DMS 273 (cell line): ENCODE data around the gene ZNF844.
"Not testable (repeated sequence)": the region's sequence is repeated elsewhere in the genome, so short reads cannot be mapped to it uniquely, and the experiment has no call there.

Experiments
- DNase-seq: peaks from one replicate; lab custom pipeline; 2025; ENCODE audit not compliant: unreplicated experiment; lab: John Stamatoyannopoulos, UW

ZNF844 gene

DNA sequence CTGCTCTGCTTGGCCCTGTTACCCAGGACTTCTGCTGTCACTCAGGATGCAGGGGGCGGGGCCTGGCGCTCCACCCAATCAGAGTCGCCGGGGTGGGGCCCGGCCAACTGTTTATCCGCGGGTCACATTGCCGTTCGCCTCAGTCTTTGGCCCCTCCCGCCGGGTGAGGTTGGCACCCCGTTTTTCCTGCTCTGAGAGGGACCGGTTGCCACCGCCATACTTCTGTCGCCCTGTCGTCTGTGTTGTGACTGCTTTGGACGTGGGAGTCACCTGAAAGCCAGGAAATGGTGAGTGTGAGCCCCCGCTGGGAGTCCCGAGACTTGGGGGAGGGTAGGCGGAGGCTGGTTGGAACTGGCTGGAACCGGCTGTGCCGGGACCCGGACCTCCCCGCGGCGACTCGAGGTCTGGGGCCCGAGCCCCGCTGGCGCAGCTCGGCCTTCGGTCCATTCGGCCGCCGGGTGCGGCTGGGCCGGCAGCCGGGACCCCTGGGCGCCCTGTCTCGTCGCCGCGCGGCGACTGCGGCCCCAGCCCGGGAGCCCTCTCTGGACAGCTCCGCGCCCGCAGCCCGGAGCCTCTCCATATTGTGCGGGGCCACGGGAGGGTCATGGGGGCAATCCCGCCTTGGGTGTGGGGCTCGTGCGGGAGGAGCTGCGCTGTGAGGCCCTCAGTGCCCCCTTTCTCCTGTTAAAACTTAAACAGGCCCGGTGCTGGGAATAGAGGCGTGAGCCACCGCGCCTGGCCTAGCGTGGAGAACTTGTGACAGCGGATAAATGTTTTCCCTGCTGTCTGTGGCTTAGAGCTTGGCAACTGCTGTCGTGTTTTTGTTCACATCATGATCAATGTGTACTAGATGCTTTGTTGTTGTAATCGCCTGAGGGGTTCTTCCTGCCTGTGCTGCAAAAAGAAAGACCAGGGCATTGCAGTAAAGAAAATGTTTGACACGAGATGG is at the start of gene ZNF844:
ZNF844 (plus strand) TSS at position 142 of the 949 bp plus-strand sequence; CDS start at position 285, 143 bp downstream.
- peak; percentile 93 for DNase-seq

- no peak for DNase-seq
Observed at GRCh38 chr19:12015015-12015752, 49.3 kb upstream of the ZNF844 start.

DNA sequence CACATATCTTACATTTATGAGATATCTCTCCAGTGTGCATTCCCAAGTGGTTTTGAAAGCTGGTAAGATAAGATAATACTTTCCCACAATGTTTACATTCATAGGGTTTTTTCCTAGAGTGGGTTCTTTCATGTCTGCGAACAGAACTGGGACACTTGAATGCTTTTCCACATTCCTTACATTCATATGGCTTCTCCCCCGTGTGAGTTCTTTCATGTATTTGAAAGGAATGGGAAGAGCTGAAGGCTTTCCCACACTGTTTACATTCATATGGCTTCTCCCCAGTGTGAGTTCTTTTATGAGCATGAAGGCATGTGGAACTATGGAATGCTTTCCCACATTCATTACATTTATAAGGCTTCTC is 48.8 kb upstream of the ZNF844 start:
- DNase-seq: no peak

DNA sequence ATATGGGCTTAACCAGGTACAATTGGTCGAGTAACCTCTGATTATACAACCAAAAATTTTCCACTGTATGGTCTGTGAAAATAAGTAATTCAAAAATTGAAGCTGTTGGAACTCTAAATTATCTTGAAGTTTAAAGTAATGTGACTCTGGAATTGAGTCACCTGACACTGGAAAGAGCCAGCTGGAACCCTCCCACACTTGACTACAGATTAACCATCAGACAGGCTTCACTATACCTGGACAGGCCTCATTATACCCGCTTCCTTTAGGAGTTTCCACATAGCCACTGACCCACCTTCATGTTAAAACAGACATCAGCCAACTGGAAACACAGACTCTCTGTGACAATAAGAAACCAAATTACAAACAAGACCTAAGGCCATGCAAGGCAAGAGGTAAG is 30.3 kb upstream of the ZNF844 start:
- no peak for DNase-seq

GRCh38 chr19:12034620-12035019 is 29.9 kb upstream of the ZNF844 start:
- DNase-seq: no peak

DNA sequence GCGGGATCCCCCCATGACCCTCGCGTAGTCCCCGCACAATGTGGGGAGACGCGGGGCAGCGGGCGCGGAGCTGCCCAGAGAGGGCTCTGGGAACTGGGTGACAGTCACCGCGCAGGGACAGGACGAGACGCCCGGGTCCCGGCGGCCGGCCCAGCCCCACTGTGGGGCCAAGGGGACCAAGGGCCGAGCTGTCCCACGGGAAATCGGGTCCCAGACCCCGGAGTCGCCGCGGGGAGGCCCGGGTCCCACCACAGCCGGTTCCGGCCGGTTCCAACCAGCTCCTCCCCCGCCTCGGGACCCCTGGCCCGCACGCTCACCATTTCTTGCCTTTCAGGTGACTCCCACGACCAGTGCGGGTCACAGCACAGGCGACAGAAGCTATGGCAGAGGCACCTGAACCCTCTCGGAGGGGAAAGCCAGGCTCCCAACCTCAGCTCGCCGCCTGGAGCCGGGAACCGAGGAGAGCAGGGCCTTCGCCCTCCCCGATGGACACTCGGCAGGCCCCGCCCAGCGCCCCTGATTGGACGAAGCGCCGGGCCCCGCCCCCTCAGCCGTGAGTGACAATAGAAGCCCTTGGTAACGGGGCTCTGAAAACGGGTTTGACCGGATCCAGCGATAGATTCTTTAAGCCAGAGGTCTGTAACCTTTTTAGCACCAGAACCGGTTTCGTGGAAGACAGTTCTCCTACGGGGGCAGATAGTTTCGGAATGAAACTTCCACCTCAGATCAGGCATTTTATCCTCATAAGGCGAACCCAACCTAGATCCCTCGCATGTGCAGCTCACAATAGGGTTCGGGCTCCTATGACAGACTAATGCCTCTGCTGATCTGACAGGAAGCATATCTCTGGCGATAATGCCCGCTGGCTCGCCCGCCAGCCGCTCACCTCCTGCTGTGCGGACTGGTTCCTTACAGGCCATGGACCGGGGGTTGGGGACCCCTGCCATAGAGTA is 29.0 kb upstream of the ZNF844 start, which contains the start of gene ZNF433:
ZNF433 (minus strand) TSS at position 460 of the 953 bp plus-strand sequence; CDS start at position 320, 140 bp downstream.
- peak; percentile 97 for DNase-seq

DNA sequence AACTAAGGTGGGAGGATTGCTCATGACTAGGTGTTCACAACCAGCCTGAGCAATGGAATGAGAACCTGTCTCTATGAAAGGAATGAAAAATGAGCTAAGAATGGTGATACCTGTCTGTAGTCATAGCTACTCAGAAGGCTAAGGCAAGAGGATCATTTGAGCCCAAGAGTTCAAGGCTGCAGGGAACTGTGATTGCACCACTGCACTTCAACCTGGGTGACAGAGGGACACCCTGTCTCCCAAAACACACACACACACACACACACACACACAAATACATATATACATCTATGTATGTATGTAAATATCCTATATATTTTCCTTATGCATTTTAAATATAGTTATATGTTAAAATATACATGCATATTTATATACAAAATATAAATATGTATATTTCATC is 21.6 kb upstream of the ZNF844 start:
- DNase-seq: no peak

DNA sequence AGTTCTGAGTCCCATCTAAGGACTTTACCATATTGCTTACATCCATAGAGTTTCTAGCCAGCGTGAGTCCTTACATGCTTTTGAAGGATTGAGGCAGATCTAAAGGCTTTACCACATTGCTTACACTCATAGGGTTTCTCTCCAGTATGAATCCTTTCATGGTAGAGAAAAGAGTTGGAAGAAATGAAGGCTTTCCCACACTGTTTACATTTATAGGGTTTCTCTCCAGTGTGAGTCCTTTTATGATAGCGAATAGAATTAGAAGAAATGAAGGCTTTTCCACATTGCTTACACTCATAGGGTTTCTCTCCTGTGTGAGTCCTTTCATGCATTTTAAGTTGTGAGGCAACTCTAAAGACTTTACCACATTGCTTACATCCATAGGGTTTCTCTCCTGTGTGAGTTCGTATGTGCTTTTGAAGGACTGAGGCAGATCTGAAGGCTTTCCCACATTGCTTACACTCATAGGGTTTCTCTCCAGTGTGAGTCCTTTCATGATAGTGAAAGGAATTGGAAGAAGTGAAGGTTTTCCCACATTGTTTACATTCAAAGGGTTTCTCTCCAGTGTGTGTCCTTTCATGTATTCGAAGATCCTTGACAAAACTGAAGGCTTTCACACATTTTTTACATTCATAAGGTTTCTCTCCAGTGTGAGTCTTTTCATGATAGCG is 20.6 kb upstream of the ZNF844 start:
- DNase-seq: peak; percentile 12

DNA sequence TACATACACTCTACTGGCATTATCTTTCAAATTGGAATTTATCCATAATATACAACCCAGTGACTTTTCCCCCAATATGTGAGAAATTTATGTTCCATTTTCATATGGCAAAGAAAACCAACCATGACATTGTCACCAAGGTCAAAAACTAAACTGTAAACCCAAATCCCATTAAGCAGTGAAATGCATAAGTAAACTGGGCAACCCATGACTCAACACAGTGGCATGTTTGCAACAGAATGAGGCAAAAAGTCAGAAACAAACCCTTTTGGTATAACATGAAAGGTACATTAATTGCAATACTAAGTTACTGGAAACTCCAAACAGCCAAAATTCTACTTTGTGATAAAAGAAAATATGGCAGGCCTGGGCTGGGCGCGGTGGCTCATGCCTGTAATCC is 16.7 kb upstream of the ZNF844 start:
- DNase-seq: no peak

DNA sequence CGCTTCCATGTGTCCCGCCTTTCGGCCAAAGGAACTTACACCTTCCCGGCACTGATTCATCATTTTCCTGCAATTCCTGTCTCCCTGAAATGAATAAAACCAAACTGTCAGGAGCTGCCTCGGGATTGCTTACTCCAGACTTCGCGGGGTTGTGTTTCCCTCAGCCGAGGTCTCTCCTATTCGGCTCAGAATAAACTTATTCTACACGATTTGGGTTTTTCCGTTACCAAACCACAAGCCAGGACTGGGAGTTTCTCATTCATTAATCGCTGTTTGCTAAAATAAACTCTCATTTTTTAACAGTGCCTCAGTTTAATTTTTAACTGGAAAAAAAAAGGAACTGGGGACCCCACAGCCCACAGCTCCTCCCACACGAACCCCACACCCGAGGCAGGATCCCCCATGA is 12.4 kb upstream of the ZNF844 start:
- DNase-seq: peak; percentile 55

GRCh38 chr19:12052497-12053169 is 11.9 kb upstream of the ZNF844 start, which contains the start of gene ZNF878:
ZNF878 (minus strand) TSS chr19:12052961; CDS start chr19:12052801, 160 bp downstream.
- DNase-seq: peak; percentile 96

DNA sequence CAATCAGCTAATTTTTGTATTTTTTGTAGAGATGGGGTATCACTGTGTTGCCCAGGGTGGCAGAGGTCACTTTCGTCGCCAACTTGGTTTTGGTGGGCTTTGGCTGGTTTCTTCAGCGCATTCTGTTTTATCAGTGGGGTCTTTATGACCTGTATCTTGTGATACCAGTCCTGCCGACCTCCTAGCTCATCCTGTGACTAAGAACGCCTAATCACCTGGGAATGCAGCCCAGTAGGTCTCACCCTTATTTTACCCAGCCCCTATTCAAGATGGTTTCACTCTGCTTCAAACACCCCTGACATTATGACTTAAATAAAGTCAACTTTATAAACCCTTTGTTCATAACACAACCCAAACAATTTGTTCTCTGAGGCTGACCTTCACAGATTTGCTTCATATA is 8.7 kb upstream of the ZNF844 start:
- DNase-seq: no peak

DNA sequence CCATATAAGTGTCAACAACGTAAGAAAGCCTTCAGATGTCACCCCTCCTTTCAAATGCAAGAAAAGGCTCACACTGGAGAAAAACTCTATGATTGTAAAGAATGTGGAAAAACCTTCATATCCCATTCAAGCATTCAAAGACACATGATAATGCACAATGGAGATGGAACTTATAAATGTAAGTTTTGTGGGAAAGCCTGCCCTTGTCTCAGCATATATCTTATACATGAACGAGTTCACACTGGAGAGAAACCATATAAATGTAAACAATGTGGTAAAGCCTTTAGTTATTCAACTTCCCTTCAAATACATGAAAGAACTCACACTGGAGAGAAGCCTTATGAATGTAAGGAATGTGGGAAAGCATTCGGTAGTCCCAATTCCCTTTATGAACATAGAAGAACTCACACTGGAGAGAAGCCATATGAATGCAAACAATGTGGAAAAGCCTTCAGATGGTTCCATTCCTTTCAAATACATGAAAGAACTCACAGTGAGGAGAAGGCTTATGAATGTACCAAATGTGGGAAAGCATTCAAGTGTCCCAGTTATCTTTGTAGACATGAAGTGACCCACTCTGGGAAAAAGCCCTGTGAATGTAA is 11.1 kb downstream of the ZNF844 start:
- peak; percentile 12 for DNase-seq

DNA sequence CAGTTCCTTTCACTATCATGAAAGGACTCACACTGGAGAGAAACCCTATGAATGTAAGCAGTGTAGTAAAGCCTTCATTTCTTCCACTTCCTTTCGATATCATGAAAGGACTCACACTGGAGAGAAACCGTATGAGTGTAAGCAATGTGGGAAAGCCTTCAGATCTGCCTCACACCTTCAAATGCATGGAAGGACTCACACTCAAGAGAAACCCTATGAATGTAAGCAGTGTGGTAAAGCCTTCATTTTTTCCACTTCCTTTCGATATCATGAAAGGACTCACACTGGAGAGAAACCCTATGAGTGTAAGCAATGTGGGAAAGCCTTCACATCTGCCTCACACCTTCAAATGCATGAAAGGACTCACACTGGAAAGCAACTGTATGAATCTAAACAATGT is 11.8 kb downstream of the ZNF844 start:
- not testable (repeated sequence) for DNase-seq

GRCh38 chr19:12077375-12077774 is 12.8 kb downstream of the ZNF844 start:
- DNase-seq: no peak

- DNase-seq: not testable (repeated sequence)
Observed at GRCh38 chr19:12083336-12083735, 18.8 kb downstream of the ZNF844 start.

- DNase-seq: no peak
Observed at GRCh38 chr19:12085074-12085818, 20.7 kb downstream of the ZNF844 start.

- DNase-seq: peak; percentile 68
Observed at GRCh38 chr19:12090807-12091206, 26.3 kb downstream of the ZNF844 start.
